ENCODE measurements around the gene SMIM5. TPM values are rescaled to one million over a fixed set of nuclear protein-coding genes. Genes with fewer than 3 reads are reported as not detected.

The SMIM5 gene
- polyA plus RNA-seq, 1 donor (not counting 4 experiments of a cell fraction or from before 2014, with no cell fraction given) = 0.24 TPM

- Histone ChIP-seq H3K27me3 (ENCODE audit: control insufficient read depth, extremely low read depth, insufficient read depth, low read length) (no peaks in the 10 kb centered on the region), H3K9ac (ENCODE audit: control insufficient read depth, extremely low read depth, insufficient read depth, low read length) (peak overlapping the region; percentile 97)
- no peak for TF ChIP-seq EZH2 (IDR thresholded peaks at IDR 0.05; ENCODE audit: low read length)
- TF ChIP-seq, protein P1, sequence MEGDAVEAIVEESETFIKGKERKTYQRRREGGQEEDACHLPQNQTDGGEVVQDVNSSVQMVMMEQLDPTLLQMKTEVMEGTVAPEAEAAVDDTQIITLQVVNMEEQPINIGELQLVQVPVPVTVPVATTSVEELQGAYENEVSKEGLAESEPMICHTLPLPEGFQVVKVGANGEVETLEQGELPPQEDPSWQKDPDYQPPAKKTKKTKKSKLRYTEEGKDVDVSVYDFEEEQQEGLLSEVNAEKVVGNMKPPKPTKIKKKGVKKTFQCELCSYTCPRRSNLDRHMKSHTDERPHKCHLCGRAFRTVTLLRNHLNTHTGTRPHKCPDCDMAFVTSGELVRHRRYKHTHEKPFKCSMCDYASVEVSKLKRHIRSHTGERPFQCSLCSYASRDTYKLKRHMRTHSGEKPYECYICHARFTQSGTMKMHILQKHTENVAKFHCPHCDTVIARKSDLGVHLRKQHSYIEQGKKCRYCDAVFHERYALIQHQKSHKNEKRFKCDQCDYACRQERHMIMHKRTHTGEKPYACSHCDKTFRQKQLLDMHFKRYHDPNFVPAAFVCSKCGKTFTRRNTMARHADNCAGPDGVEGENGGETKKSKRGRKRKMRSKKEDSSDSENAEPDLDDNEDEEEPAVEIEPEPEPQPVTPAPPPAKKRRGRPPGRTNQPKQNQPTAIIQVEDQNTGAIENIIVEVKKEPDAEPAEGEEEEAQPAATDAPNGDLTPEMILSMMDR (optimal IDR thresholded peaks at IDR 0.05 in 1 of 3, IDR thresholded peaks at IDR 0.05 in 1 of 3, conservative IDR thresholded peaks at IDR 0.05 in 1 of 3; ENCODE audit: extremely low read depth in 1 of 3, insufficient read depth in 2 of 3, low read length in 3 of 3) = no peak
Measured at GRCh38 chr17:75667825-75668224, 34.6 kb downstream of the SMIM5 start.

DNA sequence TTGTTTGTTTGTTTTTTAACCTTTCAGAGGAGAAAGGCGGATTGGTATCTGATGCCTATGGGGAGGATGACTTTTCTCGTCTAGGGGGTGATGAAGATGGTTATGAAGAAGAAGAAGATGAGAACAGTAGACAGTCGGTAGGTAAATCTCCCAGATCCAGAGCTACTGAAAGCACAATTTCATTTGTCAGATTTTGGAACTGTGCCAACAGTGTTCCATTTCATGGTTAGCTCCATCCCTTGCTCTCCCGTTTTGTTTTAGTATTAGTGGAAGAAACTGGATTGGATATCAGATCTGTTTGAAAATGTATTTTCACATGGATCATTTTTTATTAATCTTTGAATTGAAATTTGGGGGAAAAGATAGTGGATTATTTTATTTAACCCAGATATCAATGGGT lies 35.3 kb downstream of the SMIM5 start:
- peaks cover 4% of the 10 kb centered on the region for H4K20me1 ChIP-seq (ENCODE audit: control insufficient read depth, extremely low read depth, insufficient read depth, low read length)
- peaks cover 20 to 39% of the 10 kb centered on the region in 2 experiments for H3K36me3 ChIP-seq (ENCODE audit: control insufficient read depth in 2 of 2, extremely low read depth in 1 of 2, insufficient read depth in 2 of 2, low read length in 2 of 2)
- peaks cover 16% of the 10 kb centered on the region for H3K4me1 ChIP-seq (ENCODE audit: control insufficient read depth, extremely low read depth, insufficient read depth, low read length)
- peaks cover 75% of the 10 kb centered on the region for H3K79me2 ChIP-seq (ENCODE audit: control insufficient read depth, insufficient read depth, low read length)
- no peak for TF ChIP-seq EZH2 (IDR thresholded peaks at IDR 0.05; ENCODE audit: low read length)
- TF ChIP-seq, protein P1 (optimal IDR thresholded peaks at IDR 0.05 in 1 of 3, IDR thresholded peaks at IDR 0.05 in 1 of 3, conservative IDR thresholded peaks at IDR 0.05 in 1 of 3; ENCODE audit: extremely low read depth in 1 of 3, insufficient read depth in 2 of 3, low read length in 3 of 3) = no peak
- peak overlapping the region; percentile 97 for H3K9ac ChIP-seq (ENCODE audit: control insufficient read depth, extremely low read depth, insufficient read depth, low read length)
- H3K9me3 ChIP-seq (ENCODE audit: control insufficient read depth, low read depth, low read length) = no peaks in the 10 kb centered on the region
- DNase-seq (ENCODE audit: low read depth, low spot score) (no peak), FAIRE-seq (no peak)
- peak overlapping the region; percentile 95 for H3K27ac ChIP-seq (ENCODE audit: control insufficient read depth, insufficient read depth, low read length)
- dilution Hi-C loops (cut with MboI; ENCODE audit: extremely low pct_ligation_motif_present, low sequenced_read_pairs) = no loop called here
- no peak overlapping the region for H2AFZ ChIP-seq (ENCODE audit: control insufficient read depth, low read length)
- H3K27me3 ChIP-seq (ENCODE audit: control insufficient read depth, extremely low read depth, insufficient read depth, low read length) = no peaks in the 10 kb centered on the region
- H3K4me3 ChIP-seq (ENCODE audit: control insufficient read depth in 2 of 3, extremely low read depth in 1 of 3, insufficient read depth in 2 of 3, low read depth in 1 of 3, low read length in 3 of 3) = peak overlapping the region; percentile 84 to 98 (median 98)
- H3K9me1 ChIP-seq (ENCODE audit: control insufficient read depth, extremely low read depth, insufficient read depth, low read length) = no peaks in the 10 kb centered on the region
- H3K4me2 ChIP-seq (ENCODE audit: control insufficient read depth, extremely low read depth, insufficient read depth, low read depth, low read length) = peak overlapping the region; percentile 98

More at GRCh38 chr17:75667825-75668224, 34.6 kb downstream of the SMIM5 start:
- H3K9me1 ChIP-seq (ENCODE audit: control insufficient read depth, extremely low read depth, insufficient read depth, low read length) = no peaks in the 10 kb centered on the region
- dilution Hi-C loops (cut with MboI; ENCODE audit: extremely low pct_ligation_motif_present, low sequenced_read_pairs) = no loop called here
- H2AFZ ChIP-seq (ENCODE audit: control insufficient read depth, low read length) = no peak overlapping the region
- H3K36me3 ChIP-seq (ENCODE audit: control insufficient read depth in 2 of 2, extremely low read depth in 1 of 2, insufficient read depth in 2 of 2, low read length in 2 of 2) = peaks cover 14 to 39% of the 10 kb centered on the region in 2 experiments
- peak overlapping the region; percentile 98 for H3K4me2 ChIP-seq (ENCODE audit: control insufficient read depth, extremely low read depth, insufficient read depth, low read depth, low read length)
- H3K4me3 ChIP-seq (ENCODE audit: control insufficient read depth in 2 of 3, extremely low read depth in 1 of 3, insufficient read depth in 2 of 3, low read depth in 1 of 3, low read length in 3 of 3) = peak overlapping the region; percentile 84 to 98 (median 98)
- FAIRE-seq (no peak), DNase-seq (ENCODE audit: low read depth, low spot score) (no peak)
- H4K20me1 ChIP-seq (ENCODE audit: control insufficient read depth, extremely low read depth, insufficient read depth, low read length) = peaks cover 4% of the 10 kb centered on the region
- no peaks in the 10 kb centered on the region for H3K9me3 ChIP-seq (ENCODE audit: control insufficient read depth, low read depth, low read length)
- peaks cover 16% of the 10 kb centered on the region for H3K4me1 ChIP-seq (ENCODE audit: control insufficient read depth, extremely low read depth, insufficient read depth, low read length)
- peaks cover 69% of the 10 kb centered on the region for H3K79me2 ChIP-seq (ENCODE audit: control insufficient read depth, insufficient read depth, low read length)
- peak overlapping the region; percentile 95 for H3K27ac ChIP-seq (ENCODE audit: control insufficient read depth, insufficient read depth, low read length)

Measured in keratinocyte (primary cell).